Measurements from ENCODE around the gene VASH2.

The VASH2 gene

GRCh38 chr1:213035573-213035972, 85.2 kb downstream of the VASH2 start:
- no peak for DNase-seq (ENCODE audit: low read depth)
